ENCODE data around the gene TTC7B.

- TF ChIP-seq CTCF (IDR thresholded peaks at IDR 0.05) (no peak), SIN3A (IDR thresholded peaks at IDR 0.05; ENCODE audit: borderline replicate concordance, insufficient read depth, low read depth, low read length) (no peak), TCF7L2 (IDR thresholded peaks at IDR 0.05; ENCODE audit: low read depth, low read length) (no peak), REST (IDR thresholded peaks at IDR 0.05; ENCODE audit: insufficient read depth in 1 of 2, low read depth in 2 of 2, low read length in 1 of 2) (no peak)
Measured at GRCh38 chr14:90773705-90774104, 42.5 kb downstream of the TTC7B start.
